GM21786 (cell line): ENCODE results near the gene FJX1.
"Not testable (repeated sequence)": the region's sequence is repeated elsewhere in the genome, so short reads cannot be mapped to it uniquely, and the experiment has no call there.

Experiments
- ATAC-seq: cut with Tn5 transposase; IDR thresholded peaks from one replicate; pipeline ENCODE4 v1.9.1; 2021; ENCODE audit not compliant: unreplicated experiment

The FJX1 gene

DNA sequence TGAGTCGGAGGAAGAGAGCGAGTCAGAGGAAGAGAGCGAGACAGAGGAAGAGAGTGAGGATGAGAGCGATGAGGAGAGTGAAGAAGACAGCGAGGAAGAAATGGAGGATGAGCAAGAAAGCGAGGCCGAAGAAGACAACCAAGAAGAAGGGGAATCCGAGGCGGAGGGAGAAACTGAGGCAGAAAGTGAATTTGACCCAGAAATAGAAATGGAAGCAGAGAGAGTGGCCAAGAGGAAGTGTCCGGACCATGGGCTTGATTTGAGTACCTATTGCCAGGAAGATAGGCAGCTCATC, 45.1 kb downstream of the FJX1 start:
- ATAC-seq = no peak

DNA sequence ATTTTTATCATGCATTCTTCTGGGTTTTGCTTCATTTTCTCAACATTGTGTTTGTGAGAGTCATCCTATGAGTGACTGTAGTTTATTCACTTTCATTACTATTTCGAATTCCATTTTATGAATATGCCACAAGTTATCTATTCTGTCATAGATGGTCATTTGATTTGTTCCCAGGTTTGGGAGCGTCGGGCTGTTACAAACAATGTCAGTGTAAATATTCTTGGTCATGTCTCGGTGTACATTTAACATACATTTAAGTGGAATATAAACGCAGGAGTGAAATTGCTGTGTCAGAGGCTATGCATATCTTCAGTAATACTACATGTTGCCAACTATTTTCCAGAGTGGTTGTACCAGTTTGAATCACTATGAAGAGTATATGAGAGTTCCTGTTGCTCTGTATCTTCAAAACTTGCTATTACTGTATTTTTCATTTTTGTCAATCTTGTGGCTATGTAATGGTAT, 46.7 kb downstream of the FJX1 start:
- ATAC-seq = no peak

DNA sequence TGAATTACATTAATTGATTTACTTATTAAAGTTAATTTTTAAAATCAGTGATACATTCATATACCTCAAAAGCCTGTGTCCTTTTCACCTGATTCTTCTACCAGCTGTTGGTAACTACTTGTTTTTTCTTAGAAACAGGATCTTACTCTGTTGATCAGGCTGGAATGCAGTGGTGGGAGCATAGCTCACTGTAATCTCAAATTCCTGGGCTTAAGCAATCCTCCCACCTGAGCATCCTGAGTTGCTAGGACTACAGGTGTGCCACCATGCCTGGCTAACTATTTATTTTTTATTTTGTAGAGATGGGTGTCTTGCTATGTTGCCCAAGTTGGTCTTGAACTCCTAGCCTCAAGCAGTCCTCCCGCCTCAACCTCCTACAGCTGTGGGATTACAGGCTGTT, 49.0 kb downstream of the FJX1 start:
- no peak for ATAC-seq

DNA sequence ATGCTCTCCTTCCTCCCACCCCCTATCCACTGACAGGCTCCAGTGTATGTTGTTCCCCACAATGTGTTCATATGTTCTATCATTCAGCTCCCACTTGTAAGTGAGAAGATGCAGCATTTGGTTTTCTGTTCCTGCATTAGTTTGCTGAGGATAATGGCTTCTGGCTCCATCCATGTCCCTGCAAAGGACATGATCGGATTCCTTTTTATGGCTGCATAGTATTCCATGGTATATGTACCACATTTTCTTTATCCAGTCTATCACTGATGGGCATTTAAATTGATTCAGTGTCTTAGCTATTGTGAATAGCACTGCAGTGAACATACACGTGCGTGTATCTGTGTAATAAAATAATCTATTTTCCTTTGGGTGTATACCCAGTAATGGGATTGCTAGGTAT, 50.1 kb downstream of the FJX1 start:
- ATAC-seq = not testable (repeated sequence)
